SU-DHL-6 (cell line): ENCODE measurements around the gene SPEN.

Source experiments
- CTCF ChIP-seq: fragments of 200-600 bp; sonication (generic); IDR thresholded peaks from one replicate; pipeline ENCODE4 v1.5.1; 2017; ENCODE audit warnings: antibody characterized with exemption, mild to moderate bottlenecking, low read length, moderate library complexity; ENCODE audit not compliant: insufficient read depth, poor library complexity, severe bottlenecking
- EZH2phosphoT487 ChIP-seq: fragments of 200-600 bp; sonication (generic), shearing (Covaris generic); conservative IDR thresholded peaks from 2 replicates; pipeline ENCODE4 v1.6.1; 2018; ENCODE audit warnings: mild to moderate bottlenecking, antibody characterized with exemption, low read length, moderate library complexity, mixed read lengths

DNA sequence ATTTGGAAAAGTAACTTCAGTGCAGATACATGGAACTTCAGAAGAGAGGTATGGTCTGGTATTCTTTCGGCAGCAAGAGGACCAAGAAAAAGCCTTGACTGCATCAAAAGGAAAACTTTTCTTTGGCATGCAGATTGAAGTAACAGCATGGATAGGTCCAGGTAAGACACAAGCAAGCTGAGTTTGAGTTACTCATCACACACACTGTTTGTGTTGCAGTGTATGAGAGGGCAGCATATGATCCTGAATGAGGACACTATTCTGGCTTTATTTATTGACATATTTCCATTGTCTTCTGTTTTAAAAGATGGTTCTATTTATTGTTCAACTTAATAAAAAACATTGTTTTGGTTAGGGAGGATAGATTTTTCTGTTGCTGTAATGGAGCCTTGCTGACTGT is 63.6 kb downstream of the SPEN start:
- TF ChIP-seq CTCF (no peak), EZH2phosphoT487 (no peak)
